GM23338 (cell line): ENCODE data around the gene GOLGA7B. TPM values are rescaled to one million over a fixed set of nuclear protein-coding genes. Genes with fewer than 3 reads are reported as not detected.

ENCODE experiments used
- ATAC-seq: fragments of 200-7000 bp; cut with Tn5 transposase; 3 replicates; pipeline ENCODE4 v1.9.1; 2020
- DNase-seq: peaks from one replicate; pipeline ENCODE4 v3.0.0-alpha.2; 2015; ENCODE audit warnings: low spot score
- H2AFZ ChIP-seq: fragments of 200-600 bp; sonication (generic); 2 replicates; pipeline ENCODE4 v1.8.0; 2016; ENCODE audit warnings: antibody characterized with exemption, mild to moderate bottlenecking, moderate library complexity
- H3F3A ChIP-seq: fragments of 200-600 bp; sonication (generic); replicated peaks from 2 replicates; pipeline ENCODE4 v1.8.0; 2017; ENCODE audit warnings: antibody characterized with exemption, mixed run types, low read depth
- H3K27ac ChIP-seq: fragments of 200-600 bp; sonication (generic); 2 replicates; pipeline ENCODE4 v1.6.1; 2016; ENCODE audit warnings: low read depth
- H3K27me3 ChIP-seq: fragments of 200-600 bp; sonication (generic); 2 replicates; pipeline ENCODE4 v1.8.0; 2016; ENCODE audit warnings: mild to moderate bottlenecking, mixed run types, moderate library complexity; ENCODE audit not compliant: insufficient read depth
- H3K36me3 ChIP-seq: fragments of 200-600 bp; sonication (generic); 2 replicates; pipeline ENCODE4 v1.8.0; 2016; ENCODE audit warnings: mild to moderate bottlenecking; ENCODE audit not compliant: insufficient read depth
- H3K4me1 ChIP-seq: fragments of 200-600 bp; sonication (generic); 2 replicates; pipeline ENCODE4 v1.8.0; 2016; ENCODE audit warnings: mild to moderate bottlenecking, moderate library complexity; ENCODE audit not compliant: insufficient read depth
- H3K4me2 ChIP-seq: fragments of 200-600 bp; sonication (generic); 2 replicates; pipeline ENCODE4 v1.7.1; 2017; ENCODE audit warnings: mixed run types
- H3K4me3 ChIP-seq: fragments of 200-600 bp; sonication (generic); 2 replicates; pipeline ENCODE4 v1.6.1; 2016; ENCODE audit warnings: mixed run types
- H3K79me2 ChIP-seq: fragments of 200-600 bp; sonication (generic); replicated peaks from 2 replicates; pipeline ENCODE4 v1.8.0; 2017; ENCODE audit warnings: mild to moderate bottlenecking; ENCODE audit not compliant: insufficient read depth
- H3K9me2 ChIP-seq: fragments of 200-600 bp; sonication (generic); 2 replicates; pipeline ENCODE4 v1.8.0; 2017; ENCODE audit not compliant: insufficient read depth
- H4K20me1 ChIP-seq: fragments of 200-600 bp; sonication (generic); replicated peaks from 2 replicates; pipeline ENCODE4 v1.8.0; 2017; ENCODE audit warnings: mild to moderate bottlenecking; ENCODE audit not compliant: insufficient read depth
- H3K27ac Mint-ChIP-seq: 2 replicates; pipeline ENCODE4 v1.8.0; 2020; ENCODE audit warnings: inconsistent platforms, mild to moderate bottlenecking, moderate library complexity, mixed read lengths
- H3K27me3 Mint-ChIP-seq: 3 replicates; pipeline ENCODE4 v1.8.0; 2022; ENCODE audit warnings: low read depth, mild to moderate bottlenecking, moderate library complexity, mixed read lengths, inconsistent platforms; ENCODE audit not compliant: insufficient read depth, poor library complexity
- H3K36me3 Mint-ChIP-seq: 3 replicates; pipeline ENCODE4 v1.8.0; 2021; ENCODE audit warnings: low read depth, mild to moderate bottlenecking, inconsistent platforms, moderate library complexity, mixed read lengths
- H3K4me1 Mint-ChIP-seq: 3 replicates; pipeline ENCODE4 v1.8.0; 2020; ENCODE audit warnings: mild to moderate bottlenecking, inconsistent platforms, mixed read lengths
- H3K4me3 Mint-ChIP-seq: 3 replicates; pipeline ENCODE4 v1.8.0; 2021; ENCODE audit warnings: moderate library complexity, mild to moderate bottlenecking, inconsistent platforms, mixed read lengths
- H3K9me3 Mint-ChIP-seq: 3 replicates; pipeline ENCODE4 v1.8.0; 2020; ENCODE audit warnings: moderate library complexity, mild to moderate bottlenecking, inconsistent platforms, mixed read lengths
- EZH2 ChIP-seq: fragments of 200-600 bp; sonication (generic); IDR thresholded peaks from one replicate; pipeline ENCODE4 v1.8.0; 2017; ENCODE audit warnings: antibody characterized with exemption, mild to moderate bottlenecking, low read depth; ENCODE audit not compliant: unreplicated experiment
- EZH2phosphoT487 ChIP-seq: fragments of 200-600 bp; sonication (generic); IDR thresholded peaks from one replicate; pipeline ENCODE4 v1.8.1; 2018; ENCODE audit warnings: antibody characterized with exemption; ENCODE audit not compliant: unreplicated experiment
- JUNB ChIP-seq: IDR thresholded peaks from one replicate; pipeline ENCODE4 v1.6.1; 2016; ENCODE audit warnings: antibody characterized with exemption; ENCODE audit not compliant: unreplicated experiment
- NANOG ChIP-seq: IDR thresholded peaks from 2 replicates; pipeline ENCODE4 v1.6.1; 2016; ENCODE audit warnings: antibody characterized with exemption, borderline replicate concordance
- POLR2AphosphoS5 ChIP-seq: IDR thresholded peaks from 2 replicates; pipeline ENCODE4 v1.6.1; 2016; ENCODE audit warnings: antibody characterized with exemption, low read depth
- ZNF114 ChIP-seq: fragments of 250-450 bp; sonication (Bioruptor Pico); IDR thresholded peaks from 2 replicates; pipeline ENCODE4 v1.5.0; 2020; ENCODE audit warnings: mild to moderate bottlenecking, moderate library complexity
- ZNF331 ChIP-seq: fragments of 250-450 bp; sonication (Bioruptor Pico); IDR thresholded peaks from 2 replicates; pipeline ENCODE4 v1.5.0; 2020; ENCODE audit warnings: low read depth, mild to moderate bottlenecking, moderate library complexity
- polyA plus RNA-seq: library from polyadenylated mRNA; unstranded; fragments of >200 nt; fragmentation: Nextera tagmentation; extraction: Ambion mirVana; gene quantifications from 2 replicates; pipeline ENCODE4 v1.2.1, GENCODE V29; 2016
- total RNA-seq: library from RNA; depleted of rRNA; stranded (reverse); fragments of >200 nt; shearing (Covaris generic); gene quantifications from 2 replicates; pipeline ENCODE4 v1.2.3, GENCODE V29; 2014
- TF ChIP-seq, protein P1 (sequence below): IDR thresholded peaks from one replicate; pipeline ENCODE4 v1.6.1; 2018; ENCODE audit warnings: antibody characterized with exemption; ENCODE audit not compliant: unreplicated experiment
- TF ChIP-seq, protein P2 (sequence below): fragments of 250-450 bp; sonication (Bioruptor Pico); IDR thresholded peaks from 2 replicates; pipeline ENCODE4 v1.5.0; 2020; ENCODE audit warnings: mild to moderate bottlenecking, moderate library complexity

GOLGA7B gene
- total and polyA plus RNA-seq, 2 experiments from 2014 or later: 0.14 to 0.15 TPM

DNA sequence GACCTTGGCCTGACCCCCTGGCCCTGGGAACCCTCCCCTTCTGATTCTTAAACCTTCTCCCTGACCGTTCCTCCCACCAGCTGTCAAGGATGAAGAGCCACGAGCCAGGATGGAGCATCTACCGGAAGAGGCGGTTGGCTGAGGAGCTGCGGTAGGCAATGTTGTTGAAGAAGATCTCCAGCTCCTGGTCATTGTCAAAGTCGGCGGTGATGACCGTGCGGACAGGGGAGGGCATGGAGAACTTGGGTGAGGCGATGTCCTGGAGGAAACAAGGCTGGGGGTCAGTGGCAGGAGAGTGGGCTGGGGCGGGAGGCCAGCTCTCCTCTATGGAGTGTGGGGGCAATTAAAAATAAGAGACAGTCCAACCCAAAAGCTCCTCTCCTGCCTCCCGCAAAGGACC, 51.7 kb downstream of the GOLGA7B start:
- no peak for TF ChIP-seq ZNF114 (CRISPR knock-in tag)
- TF ChIP-seq, protein P1, sequence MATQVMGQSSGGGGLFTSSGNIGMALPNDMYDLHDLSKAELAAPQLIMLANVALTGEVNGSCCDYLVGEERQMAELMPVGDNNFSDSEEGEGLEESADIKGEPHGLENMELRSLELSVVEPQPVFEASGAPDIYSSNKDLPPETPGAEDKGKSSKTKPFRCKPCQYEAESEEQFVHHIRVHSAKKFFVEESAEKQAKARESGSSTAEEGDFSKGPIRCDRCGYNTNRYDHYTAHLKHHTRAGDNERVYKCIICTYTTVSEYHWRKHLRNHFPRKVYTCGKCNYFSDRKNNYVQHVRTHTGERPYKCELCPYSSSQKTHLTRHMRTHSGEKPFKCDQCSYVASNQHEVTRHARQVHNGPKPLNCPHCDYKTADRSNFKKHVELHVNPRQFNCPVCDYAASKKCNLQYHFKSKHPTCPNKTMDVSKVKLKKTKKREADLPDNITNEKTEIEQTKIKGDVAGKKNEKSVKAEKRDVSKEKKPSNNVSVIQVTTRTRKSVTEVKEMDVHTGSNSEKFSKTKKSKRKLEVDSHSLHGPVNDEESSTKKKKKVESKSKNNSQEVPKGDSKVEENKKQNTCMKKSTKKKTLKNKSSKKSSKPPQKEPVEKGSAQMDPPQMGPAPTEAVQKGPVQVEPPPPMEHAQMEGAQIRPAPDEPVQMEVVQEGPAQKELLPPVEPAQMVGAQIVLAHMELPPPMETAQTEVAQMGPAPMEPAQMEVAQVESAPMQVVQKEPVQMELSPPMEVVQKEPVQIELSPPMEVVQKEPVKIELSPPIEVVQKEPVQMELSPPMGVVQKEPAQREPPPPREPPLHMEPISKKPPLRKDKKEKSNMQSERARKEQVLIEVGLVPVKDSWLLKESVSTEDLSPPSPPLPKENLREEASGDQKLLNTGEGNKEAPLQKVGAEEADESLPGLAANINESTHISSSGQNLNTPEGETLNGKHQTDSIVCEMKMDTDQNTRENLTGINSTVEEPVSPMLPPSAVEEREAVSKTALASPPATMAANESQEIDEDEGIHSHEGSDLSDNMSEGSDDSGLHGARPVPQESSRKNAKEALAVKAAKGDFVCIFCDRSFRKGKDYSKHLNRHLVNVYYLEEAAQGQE: no peak
- TF ChIP-seq, protein P2, sequence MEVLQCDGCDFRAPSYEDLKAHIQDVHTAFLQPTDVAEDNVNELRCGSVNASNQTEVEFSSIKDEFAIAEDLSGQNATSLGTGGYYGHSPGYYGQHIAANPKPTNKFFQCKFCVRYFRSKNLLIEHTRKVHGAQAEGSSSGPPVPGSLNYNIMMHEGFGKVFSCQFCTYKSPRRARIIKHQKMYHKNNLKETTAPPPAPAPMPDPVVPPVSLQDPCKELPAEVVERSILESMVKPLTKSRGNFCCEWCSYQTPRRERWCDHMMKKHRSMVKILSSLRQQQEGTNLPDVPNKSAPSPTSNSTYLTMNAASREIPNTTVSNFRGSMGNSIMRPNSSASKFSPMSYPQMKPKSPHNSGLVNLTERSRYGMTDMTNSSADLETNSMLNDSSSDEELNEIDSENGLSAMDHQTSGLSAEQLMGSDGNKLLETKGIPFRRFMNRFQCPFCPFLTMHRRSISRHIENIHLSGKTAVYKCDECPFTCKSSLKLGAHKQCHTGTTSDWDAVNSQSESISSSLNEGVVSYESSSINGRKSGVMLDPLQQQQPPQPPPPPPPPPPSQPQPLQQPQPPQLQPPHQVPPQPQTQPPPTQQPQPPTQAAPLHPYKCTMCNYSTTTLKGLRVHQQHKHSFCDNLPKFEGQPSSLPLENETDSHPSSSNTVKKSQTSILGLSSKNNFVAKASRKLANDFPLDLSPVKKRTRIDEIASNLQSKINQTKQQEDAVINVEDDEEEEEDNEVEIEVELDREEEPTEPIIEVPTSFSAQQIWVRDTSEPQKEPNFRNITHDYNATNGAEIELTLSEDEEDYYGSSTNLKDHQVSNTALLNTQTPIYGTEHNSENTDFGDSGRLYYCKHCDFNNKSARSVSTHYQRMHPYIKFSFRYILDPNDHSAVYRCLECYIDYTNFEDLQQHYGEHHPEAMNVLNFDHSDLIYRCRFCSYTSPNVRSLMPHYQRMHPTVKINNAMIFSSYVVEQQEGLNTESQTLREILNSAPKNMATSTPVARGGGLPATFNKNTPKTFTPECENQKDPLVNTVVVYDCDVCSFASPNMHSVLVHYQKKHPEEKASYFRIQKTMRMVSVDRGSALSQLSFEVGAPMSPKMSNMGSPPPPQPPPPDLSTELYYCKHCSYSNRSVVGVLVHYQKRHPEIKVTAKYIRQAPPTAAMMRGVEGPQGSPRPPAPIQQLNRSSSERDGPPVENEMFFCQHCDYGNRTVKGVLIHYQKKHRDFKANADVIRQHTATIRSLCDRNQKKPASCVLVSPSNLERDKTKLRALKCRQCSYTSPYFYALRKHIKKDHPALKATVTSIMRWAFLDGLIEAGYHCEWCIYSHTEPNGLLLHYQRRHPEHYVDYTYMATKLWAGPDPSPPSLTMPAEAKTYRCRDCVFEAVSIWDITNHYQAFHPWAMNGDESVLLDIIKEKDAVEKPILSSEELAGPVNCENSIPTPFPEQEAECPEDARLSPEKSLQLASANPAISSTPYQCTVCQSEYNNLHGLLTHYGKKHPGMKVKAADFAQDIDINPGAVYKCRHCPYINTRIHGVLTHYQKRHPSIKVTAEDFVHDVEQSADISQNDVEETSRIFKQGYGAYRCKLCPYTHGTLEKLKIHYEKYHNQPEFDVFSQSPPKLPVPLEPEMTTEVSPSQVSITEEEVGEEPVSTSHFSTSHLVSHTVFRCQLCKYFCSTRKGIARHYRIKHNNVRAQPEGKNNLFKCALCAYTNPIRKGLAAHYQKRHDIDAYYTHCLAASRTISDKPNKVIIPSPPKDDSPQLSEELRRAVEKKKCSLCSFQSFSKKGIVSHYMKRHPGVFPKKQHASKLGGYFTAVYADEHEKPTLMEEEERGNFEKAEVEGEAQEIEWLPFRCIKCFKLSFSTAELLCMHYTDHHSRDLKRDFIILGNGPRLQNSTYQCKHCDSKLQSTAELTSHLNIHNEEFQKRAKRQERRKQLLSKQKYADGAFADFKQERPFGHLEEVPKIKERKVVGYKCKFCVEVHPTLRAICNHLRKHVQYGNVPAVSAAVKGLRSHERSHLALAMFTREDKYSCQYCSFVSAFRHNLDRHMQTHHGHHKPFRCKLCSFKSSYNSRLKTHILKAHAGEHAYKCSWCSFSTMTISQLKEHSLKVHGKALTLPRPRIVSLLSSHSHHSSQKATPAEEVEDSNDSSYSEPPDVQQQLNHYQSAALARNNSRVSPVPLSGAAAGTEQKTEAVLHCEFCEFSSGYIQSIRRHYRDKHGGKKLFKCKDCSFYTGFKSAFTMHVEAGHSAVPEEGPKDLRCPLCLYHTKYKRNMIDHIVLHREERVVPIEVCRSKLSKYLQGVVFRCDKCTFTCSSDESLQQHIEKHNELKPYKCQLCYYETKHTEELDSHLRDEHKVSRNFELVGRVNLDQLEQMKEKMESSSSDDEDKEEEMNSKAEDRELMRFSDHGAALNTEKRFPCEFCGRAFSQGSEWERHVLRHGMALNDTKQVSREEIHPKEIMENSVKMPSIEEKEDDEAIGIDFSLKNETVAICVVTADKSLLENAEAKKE (CRISPR knock-in tag): no peak
- no peak for TF ChIP-seq NANOG
- TF ChIP-seq EZH2phosphoT487: no peak
- no peak for TF ChIP-seq EZH2
- TF ChIP-seq ZNF331 (CRISPR knock-in tag): no peak
- TF ChIP-seq JUNB: no peak
- TF ChIP-seq POLR2AphosphoS5: no peak
- no peaks in the 10 kb centered on the region for H3F3A ChIP-seq
- ATAC-seq (no peak), DNase-seq (no peak)
- Mint-ChIP-seq H3K36me3 (no peaks in the 10 kb centered on the region), H3K4me3 (no peak overlapping the region), H3K9me3 (no peaks in the 10 kb centered on the region; the same call in 2 of the 3 replicates), H3K27me3 (peaks cover 5% of the 10 kb centered on the region), H3K27ac (no peak overlapping the region), H3K4me1 (peaks cover 7% of the 10 kb centered on the region; the same call in 2 of the 3 replicates)
- no peaks in the 10 kb centered on the region for H4K20me1 ChIP-seq
- H2AFZ ChIP-seq: no peak overlapping the region
- H3K9me2 ChIP-seq: no peaks in the 10 kb centered on the region
- H3K4me1 ChIP-seq: no peaks in the 10 kb centered on the region
- H3K79me2 ChIP-seq: no peaks in the 10 kb centered on the region
- H3K4me3 ChIP-seq: no peak overlapping the region
- no peaks in the 10 kb centered on the region for H3K36me3 ChIP-seq
- no peaks in the 10 kb centered on the region for H3K27me3 ChIP-seq
- H3K4me2 ChIP-seq: no peak overlapping the region
- H3K27ac ChIP-seq: no peak overlapping the region
